Amniotic stem cell (primary cell): Measurements from ENCODE around the gene ADD1.

Source experiments
- DNase-seq: peaks from one replicate; lab custom pipeline; 2025; lab: John Stamatoyannopoulos, UW

The ADD1 gene

GRCh38 chr4:2822461-2823300, 21.0 kb upstream of the ADD1 start:
- DNase-seq = no peak

GRCh38 chr4:2823301-2823670, 20.4 kb upstream of the ADD1 start:
- no peak for DNase-seq

GRCh38 chr4:2823671-2824328, 19.8 kb upstream of the ADD1 start:
- no peak for DNase-seq

- DNase-seq = no peak
Measured at GRCh38 chr4:2824329-2824835, 19.3 kb upstream of the ADD1 start.

- no peak for DNase-seq
Measured at GRCh38 chr4:2824836-2825381, 18.7 kb upstream of the ADD1 start.

GRCh38 chr4:2825740-2826139, 17.9 kb upstream of the ADD1 start:
- DNase-seq = no peak

GRCh38 chr4:2827071-2827873, 16.4 kb upstream of the ADD1 start:
- no peak for DNase-seq

GRCh38 chr4:2827874-2828751, 15.5 kb upstream of the ADD1 start:
- no peak for DNase-seq

- no peak for DNase-seq
Measured at GRCh38 chr4:2828758-2829181, 14.9 kb upstream of the ADD1 start.

- no peak for DNase-seq
Measured at GRCh38 chr4:2829321-2829932, 14.2 kb upstream of the ADD1 start.

GRCh38 chr4:2829933-2830451, 13.7 kb upstream of the ADD1 start:
- no peak for DNase-seq

- no peak for DNase-seq
Measured at GRCh38 chr4:2830632-2831610, 12.7 kb upstream of the ADD1 start.

GRCh38 chr4:2831611-2832308, 11.9 kb upstream of the ADD1 start:
- no peak for DNase-seq

GRCh38 chr4:2832309-2832980, 11.2 kb upstream of the ADD1 start:
- DNase-seq = no peak

GRCh38 chr4:2832981-2833670, 10.5 kb upstream of the ADD1 start:
- no peak for DNase-seq

- DNase-seq = no peak
Measured at GRCh38 chr4:2833671-2834000, 10.0 kb upstream of the ADD1 start.
